ENCODE results near the gene LNX1. TPM values are rescaled to one million over a fixed set of nuclear protein-coding genes. Genes with fewer than 3 reads are reported as not detected.

The LNX1 gene
- total and polyA plus RNA-seq, 7 donors: 2.3 to 7.9 (median 4.6) TPM

DNA sequence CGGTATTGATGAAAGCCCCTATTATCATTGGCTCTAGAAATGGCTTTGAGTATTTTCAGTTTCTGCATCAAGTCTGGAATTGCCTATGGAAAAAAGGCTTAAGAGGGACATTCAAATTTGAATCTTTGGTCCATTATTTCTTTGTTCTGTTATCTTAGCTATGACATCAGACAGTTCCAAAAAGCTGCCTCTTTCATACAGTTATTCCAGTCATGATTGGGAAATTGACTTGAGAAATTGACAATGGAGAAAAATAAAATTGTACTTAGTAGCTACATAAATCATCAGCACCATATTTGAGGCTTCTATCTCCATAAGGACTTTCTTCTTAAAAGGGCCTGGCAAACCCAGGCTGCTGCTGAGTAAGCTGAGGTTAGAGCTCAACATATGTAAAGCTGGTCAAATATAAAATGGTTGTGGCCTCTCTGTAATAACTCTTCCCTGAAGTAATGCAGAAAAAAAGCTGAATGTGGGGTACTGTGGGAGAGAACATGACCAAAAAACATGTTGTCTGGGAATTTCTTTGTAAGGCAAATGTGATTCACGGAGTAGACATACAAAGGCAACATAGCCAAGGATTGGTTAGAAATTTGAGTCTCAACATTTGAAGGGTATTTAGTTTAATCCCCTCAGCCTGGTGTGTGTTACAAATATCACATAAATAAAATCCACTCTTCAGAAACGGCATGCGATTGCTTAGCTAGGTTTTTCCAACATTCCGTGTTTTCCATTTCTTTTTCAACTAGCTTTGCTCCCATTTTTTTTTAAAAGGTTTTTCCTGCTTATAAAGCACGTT, 100.9 kb downstream of the LNX1 start:
- TF ChIP-seq POLR2A (IDR thresholded peaks at IDR 0.05) (no peak), POLR2AphosphoS5 (IDR thresholded peaks at IDR 0.05) (no peak), EP300 (IDR thresholded peaks at IDR 0.05) (no peak)
- TF ChIP-seq, protein P1, sequence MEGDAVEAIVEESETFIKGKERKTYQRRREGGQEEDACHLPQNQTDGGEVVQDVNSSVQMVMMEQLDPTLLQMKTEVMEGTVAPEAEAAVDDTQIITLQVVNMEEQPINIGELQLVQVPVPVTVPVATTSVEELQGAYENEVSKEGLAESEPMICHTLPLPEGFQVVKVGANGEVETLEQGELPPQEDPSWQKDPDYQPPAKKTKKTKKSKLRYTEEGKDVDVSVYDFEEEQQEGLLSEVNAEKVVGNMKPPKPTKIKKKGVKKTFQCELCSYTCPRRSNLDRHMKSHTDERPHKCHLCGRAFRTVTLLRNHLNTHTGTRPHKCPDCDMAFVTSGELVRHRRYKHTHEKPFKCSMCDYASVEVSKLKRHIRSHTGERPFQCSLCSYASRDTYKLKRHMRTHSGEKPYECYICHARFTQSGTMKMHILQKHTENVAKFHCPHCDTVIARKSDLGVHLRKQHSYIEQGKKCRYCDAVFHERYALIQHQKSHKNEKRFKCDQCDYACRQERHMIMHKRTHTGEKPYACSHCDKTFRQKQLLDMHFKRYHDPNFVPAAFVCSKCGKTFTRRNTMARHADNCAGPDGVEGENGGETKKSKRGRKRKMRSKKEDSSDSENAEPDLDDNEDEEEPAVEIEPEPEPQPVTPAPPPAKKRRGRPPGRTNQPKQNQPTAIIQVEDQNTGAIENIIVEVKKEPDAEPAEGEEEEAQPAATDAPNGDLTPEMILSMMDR (IDR thresholded peaks at IDR 0.05): no peak
- Histone ChIP-seq H3K4me3 (no peak overlapping the region), H3K9me3 (no peaks in the 10 kb centered on the region), H3K27me3 (no peaks in the 10 kb centered on the region), H3K4me1 (peaks cover 0 to 4% (median 0%) of the 10 kb centered on the region in 4 donors), H3K27ac (peak overlapping the region in 3 of 4 donors; percentile 29 to 39 (median 37)), H3K36me3 (no peaks in the 10 kb centered on the region)
- no peak for DNase-seq
- intact Hi-C loops (cut with DNase I): loop anchor here (10.0 kb wide), 1 partner anchor 414 kb away; no protein-coding TSS in a partner anchor
- 78 to 80% methylated on average over 6 of the region's 6 CpGs for WGBS, 2 donors

DNA sequence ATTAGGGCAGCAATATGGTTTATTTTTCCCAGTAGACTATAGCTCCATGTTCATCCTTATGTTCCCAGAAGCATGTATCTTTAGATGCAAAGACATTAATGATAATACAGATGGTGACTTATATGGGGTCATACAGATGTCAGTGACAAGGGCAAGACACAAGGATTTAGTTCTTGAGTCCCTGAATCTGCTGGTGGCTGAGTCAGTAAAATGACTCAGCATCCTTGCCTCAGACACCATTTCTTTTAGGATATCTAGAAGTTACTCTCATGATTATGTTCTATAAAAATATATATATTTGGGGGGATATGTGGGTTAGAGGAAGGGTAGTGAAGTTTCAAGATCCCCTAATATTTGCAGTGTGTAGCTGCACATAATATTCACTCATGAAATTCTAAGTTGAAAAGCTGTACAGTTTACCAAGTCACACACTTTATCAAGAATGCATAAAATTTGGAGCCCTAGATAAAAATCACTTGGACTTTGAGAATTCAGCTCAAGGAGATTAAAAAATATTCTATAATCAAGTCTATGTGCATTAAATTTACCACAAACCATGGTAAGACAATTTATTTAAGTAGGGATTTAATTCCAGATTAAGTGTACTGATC, 101.9 kb downstream of the LNX1 start:
- no peaks in the 10 kb centered on the region for H3K27me3 ChIP-seq

DNA sequence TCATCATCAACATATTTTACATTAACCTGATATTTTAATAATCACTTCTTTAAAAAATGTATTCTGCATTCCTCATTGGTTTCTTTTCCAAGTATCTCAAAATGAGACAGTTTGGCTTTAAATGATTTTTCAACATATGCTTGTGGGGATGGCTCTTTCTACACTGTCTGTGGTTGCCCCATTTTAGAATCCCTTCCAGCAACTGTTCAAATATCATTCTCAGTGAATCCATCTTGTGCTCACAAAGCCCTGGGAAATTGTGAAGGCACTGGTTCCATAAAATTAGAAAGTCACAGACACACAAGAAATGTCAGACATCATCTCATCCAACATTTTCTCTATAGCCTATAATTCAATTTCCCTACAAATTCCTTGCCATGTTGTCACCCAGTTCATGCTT, 103.5 kb downstream of the LNX1 start:
- TF ChIP-seq EP300 (IDR thresholded peaks at IDR 0.05): no peak
- TF ChIP-seq POLR2AphosphoS5 (IDR thresholded peaks at IDR 0.05): no peak
- TF ChIP-seq, protein P1 (IDR thresholded peaks at IDR 0.05): no peak
- no peak for TF ChIP-seq POLR2A (IDR thresholded peaks at IDR 0.05)
- Histone ChIP-seq H3K4me1 (peaks cover 0 to 4% (median 0%) of the 10 kb centered on the region in 4 donors), H3K4me3 (no peak overlapping the region), H3K27ac (no peak overlapping the region), H3K27me3 (no peaks in the 10 kb centered on the region), H3K36me3 (no peaks in the 10 kb centered on the region), H3K9me3 (no peaks in the 10 kb centered on the region)
- intact Hi-C loops (cut with DNase I): no loop called here
- no peak for DNase-seq

More for the DNA sequence above, 101.9 kb downstream of the LNX1 start:
- no peaks in the 10 kb centered on the region for H3K9me3 ChIP-seq
- peaks cover 0 to 4% (median 0%) of the 10 kb centered on the region in 4 donors for H3K4me1 ChIP-seq
- intact Hi-C loops (cut with DNase I): no loop called here
- DNase-seq: no peak
- H3K27ac ChIP-seq: no peak overlapping the region
- H3K36me3 ChIP-seq: no peaks in the 10 kb centered on the region
- TF ChIP-seq, protein P1 (IDR thresholded peaks at IDR 0.05): no peak
- TF ChIP-seq POLR2AphosphoS5 (IDR thresholded peaks at IDR 0.05) (no peak), EP300 (IDR thresholded peaks at IDR 0.05) (no peak), POLR2A (IDR thresholded peaks at IDR 0.05) (no peak)
- no peak overlapping the region for H3K4me3 ChIP-seq

DNA sequence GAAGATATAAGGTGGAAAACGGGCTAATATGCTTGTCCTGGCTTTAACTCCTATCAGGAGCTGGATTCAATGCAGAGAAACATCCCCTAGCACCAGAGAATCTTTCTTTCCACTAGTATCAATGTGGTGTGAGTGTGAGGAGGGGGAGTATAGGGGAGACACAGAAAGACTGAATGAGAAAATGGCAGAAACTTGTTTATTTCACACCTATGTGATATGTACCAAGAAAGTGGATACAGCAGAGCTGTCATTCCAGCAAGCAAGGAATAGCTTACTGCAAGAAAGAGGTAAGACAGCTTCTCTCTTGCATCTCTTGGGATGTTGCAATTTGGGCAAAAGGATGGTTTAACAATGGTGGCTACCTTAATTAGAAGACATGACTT, 105.6 kb downstream of the LNX1 start:
- Histone ChIP-seq H3K36me3 (no peaks in the 10 kb centered on the region), H3K9me3 (no peaks in the 10 kb centered on the region), H3K27me3 (no peaks in the 10 kb centered on the region), H3K4me3 (no peak overlapping the region), H3K4me1 (no peaks in the 10 kb centered on the region), H3K27ac (no peak overlapping the region)
- DNase-seq: no peak
- WGBS, 2 donors: 71 to 83% methylated on average over 1 of the region's 1 CpG
- intact Hi-C loops (cut with DNase I): no loop called here
- TF ChIP-seq EP300 (IDR thresholded peaks at IDR 0.05) (no peak), POLR2A (IDR thresholded peaks at IDR 0.05) (no peak)

DNA sequence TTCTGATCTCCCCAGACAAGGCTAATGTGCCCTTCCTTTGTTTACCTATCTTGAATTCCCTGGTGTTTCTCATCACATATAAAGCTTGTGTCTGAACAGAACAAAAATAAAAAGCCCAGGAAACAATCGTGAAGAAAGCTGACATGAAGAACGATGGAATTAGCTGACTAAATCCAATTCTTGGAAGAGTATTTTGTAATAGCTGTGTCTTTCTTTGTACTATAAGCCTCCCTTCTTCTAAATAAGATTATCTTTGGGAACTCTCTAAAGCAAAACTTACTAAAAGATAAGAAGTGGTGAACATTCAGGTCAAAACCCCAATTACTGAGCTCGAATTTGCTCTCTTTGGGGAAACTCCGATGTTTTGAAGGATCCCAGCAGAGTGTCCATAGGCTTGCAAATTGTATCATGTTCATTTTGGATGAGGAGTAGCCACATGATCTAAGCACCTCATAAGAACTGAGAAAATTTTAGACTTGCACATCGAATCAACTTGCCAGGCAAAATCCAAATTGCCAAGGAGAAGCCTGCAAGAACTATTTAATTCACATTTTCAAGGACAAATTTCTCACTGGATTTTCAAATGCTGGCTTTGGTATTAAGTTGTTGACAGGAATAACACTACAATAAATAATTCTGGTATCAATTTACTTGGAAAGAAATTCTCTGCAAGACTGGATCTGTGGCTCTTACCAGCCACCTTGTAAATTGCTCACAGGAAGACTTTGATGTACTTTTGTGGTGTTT, 106.2 kb downstream of the LNX1 start:
- Histone ChIP-seq H3K4me1 (no peaks in the 10 kb centered on the region), H3K27me3 (no peaks in the 10 kb centered on the region), H3K36me3 (no peaks in the 10 kb centered on the region), H3K9me3 (no peaks in the 10 kb centered on the region), H3K27ac (peak overlapping the region in 1 of 4 donors; percentile 32), H3K4me3 (no peak overlapping the region)
- TF ChIP-seq, protein P1 (IDR thresholded peaks at IDR 0.05): no peak
- no peak for TF ChIP-seq POLR2A (IDR thresholded peaks at IDR 0.05)
- no peak for TF ChIP-seq EP300 (IDR thresholded peaks at IDR 0.05)
- TF ChIP-seq POLR2AphosphoS5 (IDR thresholded peaks at IDR 0.05): no peak
- 77 to 87% methylated on average over 5 of the region's 5 CpGs for WGBS, 2 donors
- intact Hi-C loops (cut with DNase I): no loop called here
- DNase-seq: no peak

Data from sigmoid colon (tissue), 7 donors.